Measurements from ENCODE around the gene ACAN. TPM values are rescaled to one million over a fixed set of nuclear protein-coding genes. Genes with fewer than 3 reads are reported as not detected.

ACAN gene
- total and polyA plus RNA-seq, 9 of the 15 experiments (the other 6 are each of a cell fraction or from before 2014, with no cell fraction given), result not detected

DNA sequence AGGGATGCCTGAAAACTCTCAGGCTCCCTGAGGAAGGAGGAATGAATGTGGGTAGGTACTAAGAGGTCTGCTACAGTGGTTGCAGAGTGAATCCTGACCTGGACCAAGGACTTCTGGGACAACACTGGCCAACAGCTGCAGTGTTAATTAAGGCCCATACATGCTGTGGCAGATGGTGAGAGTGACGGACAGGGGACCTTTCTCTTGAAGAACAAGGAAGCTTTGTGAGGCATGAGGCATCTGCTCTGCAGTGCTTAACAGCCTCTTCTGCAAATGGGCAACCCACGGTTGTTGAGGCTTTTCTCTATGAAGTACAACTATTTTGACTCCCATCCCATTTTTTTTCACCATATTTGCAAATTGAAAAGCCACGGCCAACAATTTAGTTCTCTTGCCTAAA, 26.6 kb upstream of the ACAN start:
- BruUV-seq (replicated peaks), result no TSS peak
- TF ChIP-seq BCOR (IDR thresholded peaks at IDR 0.05) (no peak), ZHX1 (conservative IDR thresholded peaks at IDR 0.05; ENCODE audit: low read length) (no peak), FOXP1 (CRISPR knock-in tag; IDR thresholded peaks at IDR 0.05) (no peak), HMG20A (CRISPR knock-in tag; conservative IDR thresholded peaks at IDR 0.05) (no peak), ZNF431 (CRISPR knock-in tag; IDR thresholded peaks at IDR 0.05) (no peak), RNF219 (CRISPR knock-in tag; IDR thresholded peaks at IDR 0.05) (no peak), PKNOX1 (IDR thresholded peaks at IDR 0.05) (no peak), GABPB1 (CRISPR knock-in tag; IDR thresholded peaks at IDR 0.05) (no peak), MAFG (tag; conservative IDR thresholded peaks at IDR 0.05) (no peak), KDM2B (CRISPR knock-in tag; IDR thresholded peaks at IDR 0.05) (no peak), PTBP1 (IDR thresholded peaks at IDR 0.05; ENCODE audit: low read depth, low read length) (no peak), RFX1 (IDR thresholded peaks at IDR 0.05) (no peak), PHF21A (IDR thresholded peaks at IDR 0.05; ENCODE audit: borderline replicate concordance, low read depth) (no peak)
- TF ChIP-seq, protein P1, sequence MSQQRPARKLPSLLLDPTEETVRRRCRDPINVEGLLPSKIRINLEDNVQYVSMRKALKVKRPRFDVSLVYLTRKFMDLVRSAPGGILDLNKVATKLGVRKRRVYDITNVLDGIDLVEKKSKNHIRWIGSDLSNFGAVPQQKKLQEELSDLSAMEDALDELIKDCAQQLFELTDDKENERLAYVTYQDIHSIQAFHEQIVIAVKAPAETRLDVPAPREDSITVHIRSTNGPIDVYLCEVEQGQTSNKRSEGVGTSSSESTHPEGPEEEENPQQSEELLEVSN (IDR thresholded peaks at IDR 0.05; ENCODE audit: borderline replicate concordance in 1 of 2, extremely low read depth in 1 of 2, insufficient read depth in 1 of 2, insufficient read length in 1 of 2, low read depth in 1 of 2, low read length in 1 of 2, poor library complexity in 1 of 2, severe bottlenecking in 1 of 2), result no peak

More for the DNA sequence above, 26.6 kb upstream of the ACAN start:
- FAIRE-seq (no peak), DNase-seq (ENCODE audit: extremely low read depth in 1 of 4, low spot score in 3 of 4) (no peak), ATAC-seq (no peak)
- H4K20me1 ChIP-seq (replicated peaks; ENCODE audit: control insufficient read depth, insufficient read depth, low read length), result no peaks in the 10 kb centered on the region
- in situ Hi-C loops (cut with MboI), result no loop called here
- no peaks in the 10 kb centered on the region for H3K36me3 ChIP-seq (ENCODE audit: control insufficient read depth, insufficient read depth, low read length)
- H3K9ac ChIP-seq (ENCODE audit: insufficient read depth in 1 of 2, low read depth in 2 of 2, low read length in 2 of 2), result no peak overlapping the region
- 0% methylated on average over 3 of the region's 3 CpGs for WGBS (ENCODE audit: insufficient coverage, low coverage, missing lambda C conversion rate)
- intact Hi-C loops (cut with micrococcal nuclease), result no loop called here
- no peak overlapping the region for H3K4me3 ChIP-seq
- H2AFZ ChIP-seq (ENCODE audit: low read depth, low read length), result no peak overlapping the region
- H3K4me2 ChIP-seq (ENCODE audit: insufficient read depth, low read length), result no peak overlapping the region
- CTCF ChIA-PET (ENCODE audit: low intra/inter-chr PET ratio), result no interaction called here
- POLR2A ChIA-PET, result interaction anchor here (0.6 to 0.7 kb wide), 2 partner anchors 65 to 138 kb away, joined by 3 read pairs; partner anchors contain the start of gene ISG20
- no peak overlapping the region for H3K27ac ChIP-seq (ENCODE audit: extremely low read depth, low read depth, low read length)
- H3K4me1 ChIP-seq (replicated peaks in 1 of 2; ENCODE audit: control insufficient read depth in 2 of 2, insufficient read depth in 2 of 2, low read length in 2 of 2), result no peaks in the 10 kb centered on the region
- no peaks in the 10 kb centered on the region for H3K9me1 ChIP-seq (ENCODE audit: control insufficient read depth, insufficient read depth, low read length)
- H3K79me2 ChIP-seq (ENCODE audit: control insufficient read depth, insufficient read depth, low read length), result no peaks in the 10 kb centered on the region
- peaks cover 0 to 2% of the 10 kb centered on the region in 2 experiments; a peak in 3 of 5 replicates for H3K27me3 ChIP-seq (ENCODE audit: control insufficient read depth in 2 of 2, insufficient read depth in 2 of 2, low read length in 2 of 2)
- H3K9me3 ChIP-seq (replicated peaks; ENCODE audit: control insufficient read depth, insufficient read depth, low read depth, low read length), result no peaks in the 10 kb centered on the region

Data from K562 (cell line).